HCT116 (cell line): Measurements from ENCODE around the gene PLA2G2F. TPM values are rescaled to one million over a fixed set of nuclear protein-coding genes. Genes with fewer than 3 reads are reported as not detected.

ENCODE experiments used
- ATAC-seq: fragments of 200-7000 bp; cut with Tn5 transposase; 2 replicates; pipeline ENCODE4 v1.9.1; 2020; ENCODE audit warnings: mild to moderate bottlenecking, moderate library complexity
- BruUV-seq: library from RNA; stranded (reverse); fragments of 400-500 nt; replicated peaks from 2 replicates; lab custom pipeline; 2021; lab: Mats Ljungman, UMichigan
- CTCF ChIA-PET: fragments of 300-600 bp; sonication (Branson Sonifier 250); formaldehyde crosslinking; loops from one replicate; lab custom pipeline; 2021; ENCODE audit warnings: antibody characterized with exemption; lab: Charles Lee
- POLR2A ChIA-PET: fragments of 300-600, 350-600 bp; sonication (Branson Sonifier 250); formaldehyde crosslinking; loops from one replicate; lab custom pipeline; 2021; ENCODE audit warnings: antibody characterized with exemption; lab: Charles Lee
- RAD21 ChIA-PET, 2 experiments: fragments of 300-600 bp; sonication (Branson Sonifier 250); formaldehyde crosslinking; loops; one replicate each; lab custom pipeline; 2023; ENCODE audit warnings: low total read pairs in 2 of 2; ENCODE audit not compliant: uncharacterized antibody in 2 of 2, unreplicated experiment in 2 of 2, low non-redundant PET in 1 of 2; lab: Charles Lee
- DNase-seq: peaks from one replicate; pipeline ENCODE4 v3.0.0-alpha.2; 2010; ENCODE audit warnings: low read depth, low spot score
- H2AFZ ChIP-seq: fragments of 200-600 bp; shearing (Covaris generic), sonication (generic); 2 replicates; pipeline ENCODE4 v1.6.1; 2017; ENCODE audit warnings: low read depth, mixed run types, mixed read lengths, antibody characterized with exemption, low read length; ENCODE audit not compliant: poor library complexity, severe bottlenecking
- H3K27ac ChIP-seq: 2 replicates; pipeline ENCODE4 v1.5.1; 2012; ENCODE audit warnings: low read depth, low read length
- H3K27me3 ChIP-seq: fragments of 200-600 bp; sonication (generic); 2 replicates; pipeline ENCODE4 v1.6.1; 2016; ENCODE audit warnings: mixed run types, low read length, mixed read lengths; ENCODE audit not compliant: insufficient read depth
- H3K36me3 ChIP-seq, 2 experiments: fragments of 200-500 bp in 1 of 2; fragments of 200-600 bp in 1 of 2; sonication (Bioruptor generic) in 1 of 2; sonication (generic) in 1 of 2; 2 replicates each; pipeline versions ENCODE4 v1.5.1 to v1.6.1; 2014 to 2016; ENCODE audit warnings: low read length in 2 of 2, inconsistent platforms in 1 of 2, mixed read lengths in 1 of 2, mixed run types in 1 of 2; ENCODE audit not compliant: insufficient read depth in 2 of 2, control insufficient read depth in 1 of 2
- H3K4me1 ChIP-seq, 2 experiments: fragments of 200-600 bp in 1 of 2; sonication (generic) in 1 of 2; 2 replicates each; pipeline versions ENCODE4 v1.5.1 to v1.6.1; 2012 to 2017; ENCODE audit warnings: low read length in 2 of 2, inconsistent platforms in 1 of 2, mild to moderate bottlenecking in 1 of 2, mixed read lengths in 1 of 2, mixed run types in 1 of 2, moderate library complexity in 1 of 2; ENCODE audit not compliant: insufficient read depth in 2 of 2, control insufficient read depth in 1 of 2
- H3K4me2 ChIP-seq: fragments of 200-600 bp; sonication (generic); 2 replicates; pipeline ENCODE4 v1.6.1; 2017; ENCODE audit warnings: mixed run types, low read length, mixed read lengths
- H3K4me3 ChIP-seq, 2 experiments: fragments of 200-600 bp in 1 of 2; sonication (generic) in 1 of 2; replicated peaks in 1 of 2; 2 replicates each; pipeline ENCODE4 v1.5.1; 2011 to 2016; ENCODE audit warnings: low read length in 2 of 2, control low read depth in 1 of 2, low read depth in 1 of 2, mild to moderate bottlenecking in 1 of 2, mixed read lengths in 1 of 2, mixed run types in 1 of 2
- H3K79me2 ChIP-seq: fragments of 200-600 bp; sonication (generic); 2 replicates; pipeline ENCODE4 v1.6.1; 2017; ENCODE audit warnings: mild to moderate bottlenecking, mixed run types, low read length, moderate library complexity, mixed read lengths; ENCODE audit not compliant: insufficient read depth
- H3K9ac ChIP-seq: fragments of 200-600 bp; sonication (generic); 2 replicates; pipeline ENCODE4 v1.6.1; 2016; ENCODE audit warnings: low read length, mixed read lengths
- H3K9me2 ChIP-seq: fragments of 200-600 bp; sonication (generic), shearing (Covaris generic); 2 replicates; pipeline ENCODE4 v1.6.1; 2017; ENCODE audit warnings: mixed run types, mild to moderate bottlenecking, moderate library complexity; ENCODE audit not compliant: insufficient read depth
- H3K9me3 ChIP-seq, 2 experiments: fragments of 200-500 bp in 1 of 2; fragments of 200-600 bp in 1 of 2; sonication (Bioruptor generic) in 1 of 2; sonication (generic) in 1 of 2; 2 replicates each; pipeline ENCODE4 v1.6.1; 2014 to 2017; ENCODE audit warnings: low read length in 2 of 2, mixed read lengths in 2 of 2, inconsistent platforms in 1 of 2, low read depth in 1 of 2, mild to moderate bottlenecking in 1 of 2, mixed run types in 1 of 2, moderate library complexity in 1 of 2; ENCODE audit not compliant: control insufficient read depth in 1 of 2, insufficient read depth in 1 of 2
- H4K20me1 ChIP-seq: fragments of 200-600 bp; sonication (generic), shearing (Covaris generic); 2 replicates; pipeline ENCODE4 v1.6.1; 2017; ENCODE audit warnings: mixed run types, mild to moderate bottlenecking, moderate library complexity; ENCODE audit not compliant: insufficient read depth
- CBX3 ChIP-seq: IDR thresholded peaks from 2 replicates; pipeline ENCODE4 v1.6.1; 2012; ENCODE audit warnings: low read depth
- CEBPB ChIP-seq: IDR thresholded peaks from 2 replicates; pipeline ENCODE4 v1.6.1; 2012; ENCODE audit warnings: low read depth
- EGR1 ChIP-seq: IDR thresholded peaks from 2 replicates; pipeline ENCODE4 v1.6.1; 2012; ENCODE audit warnings: low read depth
- ELF1 ChIP-seq: IDR thresholded peaks from 2 replicates; pipeline ENCODE4 v1.6.1; 2012; ENCODE audit warnings: low read depth, borderline replicate concordance
- EZH2 ChIP-seq: fragments of 200-600 bp; sonication (generic); IDR thresholded peaks from 2 replicates; pipeline ENCODE4 v1.6.1; 2017; ENCODE audit warnings: antibody characterized with exemption, mixed run types
- EZH2phosphoT487 ChIP-seq: fragments of 200-600 bp; IDR thresholded peaks from 2 replicates; pipeline ENCODE4 v1.6.1; 2018; ENCODE audit warnings: antibody characterized with exemption, borderline replicate concordance
- JUND ChIP-seq: IDR thresholded peaks from 2 replicates; pipeline ENCODE4 v1.6.1; 2012
- POLR2A ChIP-seq: IDR thresholded peaks from 2 replicates; pipeline ENCODE4 v1.7.0; 2011; ENCODE audit warnings: borderline replicate concordance; ENCODE audit not compliant: insufficient read depth, insufficient read length; ENCODE audit errors: extremely low read depth
- POLR2AphosphoS5 ChIP-seq: IDR thresholded peaks from 2 replicates; pipeline ENCODE4 v1.6.1; 2011; ENCODE audit warnings: mild to moderate bottlenecking, low read depth, low read length, moderate library complexity
- RAD21 ChIP-seq: IDR thresholded peaks from 2 replicates; pipeline ENCODE4 v1.6.1; 2012; ENCODE audit warnings: low read depth, mild to moderate bottlenecking
- SIN3A ChIP-seq: IDR thresholded peaks from 2 replicates; pipeline ENCODE4 v1.6.1; 2012; ENCODE audit warnings: low read depth
- SP1 ChIP-seq: IDR thresholded peaks from 2 replicates; pipeline ENCODE4 v1.6.1; 2012; ENCODE audit warnings: low read depth
- YY1 ChIP-seq: IDR thresholded peaks from 2 replicates; pipeline ENCODE4 v1.6.1; 2011; ENCODE audit warnings: low read length, low read depth, moderate library complexity, mild to moderate bottlenecking; ENCODE audit not compliant: insufficient replicate concordance; ENCODE audit errors: extremely low read depth
- ZFX ChIP-seq: fragments of 450-650 bp; IDR thresholded peaks from 2 replicates; pipeline ENCODE4 v1.6.1; 2017
- ZNF274 ChIP-seq: fragments of 200-500 bp; sonication (Bioruptor generic); IDR thresholded peaks from 2 replicates; pipeline ENCODE4 v1.6.1; 2014; ENCODE audit warnings: mild to moderate bottlenecking, low read depth, low read length, inconsistent platforms
- intact Hi-C: fragments of 100-400 bp; cut with micrococcal nuclease; formaldehyde crosslinking; loops from 2 replicates; pipeline ENCODE4 v1.10.0; 2022
- total RNA-seq: library from RNA; stranded (reverse); gene quantifications from one replicate; pipeline ENCODE4 v1.2.1, GENCODE V29; 2021; ENCODE audit not compliant: unreplicated experiment
- TF ChIP-seq, protein P1 (sequence below): IDR thresholded peaks from 2 replicates; pipeline ENCODE4 v1.6.1; 2012; ENCODE audit warnings: low read depth
- TF ChIP-seq, protein P2 (sequence below): IDR thresholded peaks from 2 replicates; pipeline ENCODE4 v1.6.1; 2012
- TF ChIP-seq, protein P3 (sequence below), 3 experiments: fragments of 200-600 bp in 1 of 3; sonication (generic) in 1 of 3; IDR thresholded peaks in 2 of 3; conservative IDR thresholded peaks in 1 of 3; 2 replicates each; pipeline ENCODE4 v1.5.1; 2012 to 2017; ENCODE audit warnings: low read depth in 2 of 3, low read length in 2 of 3, antibody characterized with exemption in 1 of 3, borderline replicate concordance in 1 of 3, control low read depth in 1 of 3, mild to moderate bottlenecking in 1 of 3, mixed read lengths in 1 of 3, mixed run types in 1 of 3, moderate library complexity in 1 of 3; ENCODE audit not compliant: insufficient read depth in 1 of 3
- TF ChIP-seq, protein P4 (sequence below): IDR thresholded peaks from 2 replicates; pipeline ENCODE4 v1.6.1; 2011; ENCODE audit warnings: mild to moderate bottlenecking, low read length, moderate library complexity; ENCODE audit not compliant: insufficient replicate concordance; ENCODE audit errors: extremely low read depth
- TF ChIP-seq, protein P5 (sequence below): IDR thresholded peaks from 2 replicates; pipeline ENCODE4 v1.6.1; 2012

The PLA2G2F gene
- total RNA-seq, 1 experiment from 2014 or later: 0.12 TPM

DNA sequence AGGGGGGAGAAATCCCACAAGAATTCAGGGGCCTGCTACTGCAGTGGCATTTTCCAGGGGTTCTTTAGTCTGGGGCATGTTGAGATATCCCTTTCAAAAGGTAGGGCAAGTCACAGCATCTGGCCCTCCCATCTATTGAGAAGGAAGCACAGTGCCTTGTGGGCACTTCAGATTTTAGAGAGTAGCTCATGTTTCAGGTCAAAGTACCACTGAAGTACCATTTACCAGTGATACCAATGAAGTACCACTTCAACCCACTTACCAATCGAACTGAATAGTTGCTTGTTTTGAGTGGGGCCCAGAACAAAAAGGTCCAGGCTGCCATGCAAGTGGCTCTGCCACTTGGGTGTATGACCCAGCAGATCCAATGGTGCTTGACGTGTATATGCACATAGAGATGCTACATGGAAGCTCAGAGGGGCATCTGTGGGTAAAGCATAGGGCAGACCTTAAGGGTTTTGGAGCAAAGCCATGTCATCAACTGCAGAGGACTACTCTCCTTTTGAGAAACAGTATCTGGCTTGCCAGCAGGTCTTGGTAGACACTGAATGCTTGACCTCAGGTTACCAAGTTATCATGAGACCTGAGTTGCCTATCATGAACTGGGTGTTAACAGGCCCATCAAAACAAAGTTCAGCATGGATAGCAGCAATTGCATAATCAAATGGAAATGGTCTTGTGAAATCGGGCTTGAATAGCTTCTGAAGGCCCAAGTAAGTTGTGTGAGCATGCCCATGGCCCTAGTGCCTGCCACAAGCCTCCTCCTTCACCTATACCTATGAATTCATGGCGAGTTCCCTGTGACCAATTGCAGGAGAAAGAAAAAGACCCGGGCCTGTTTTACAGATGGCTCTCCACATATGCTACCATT lies 43.3 kb upstream of the PLA2G2F start:
- Histone ChIP-seq H3K4me1 (no peaks in the 10 kb centered on the region), H4K20me1 (no peaks in the 10 kb centered on the region), H3K4me2 (no peak overlapping the region), H3K36me3 (no peaks in the 10 kb centered on the region), H3K9me2 (no peaks in the 10 kb centered on the region), H2AFZ (no peak overlapping the region), H3K9me3 (no peaks in the 10 kb centered on the region), H3K27ac (no peak overlapping the region), H3K4me3 (no peak overlapping the region), H3K9ac (no peak overlapping the region), H3K79me2 (no peaks in the 10 kb centered on the region), H3K27me3 (peaks cover 10% of the 10 kb centered on the region; the same call in 1 of the 2 replicates)
- no TSS peak for BruUV-seq
- intact Hi-C loops: no loop called here
- ChIA-PET POLR2A (no interaction called here), RAD21 (no interaction called here), CTCF (no interaction called here)
- ATAC-seq: no peak
- no peak for DNase-seq
- TF ChIP-seq CEBPB: no peak
- no peak for TF ChIP-seq POLR2A
- TF ChIP-seq SIN3A: no peak
- TF ChIP-seq RAD21: no peak
- TF ChIP-seq YY1: no peak
- TF ChIP-seq ELF1: no peak
- no peak for TF ChIP-seq ZNF274
- TF ChIP-seq ZFX: no peak
- TF ChIP-seq, protein P1, sequence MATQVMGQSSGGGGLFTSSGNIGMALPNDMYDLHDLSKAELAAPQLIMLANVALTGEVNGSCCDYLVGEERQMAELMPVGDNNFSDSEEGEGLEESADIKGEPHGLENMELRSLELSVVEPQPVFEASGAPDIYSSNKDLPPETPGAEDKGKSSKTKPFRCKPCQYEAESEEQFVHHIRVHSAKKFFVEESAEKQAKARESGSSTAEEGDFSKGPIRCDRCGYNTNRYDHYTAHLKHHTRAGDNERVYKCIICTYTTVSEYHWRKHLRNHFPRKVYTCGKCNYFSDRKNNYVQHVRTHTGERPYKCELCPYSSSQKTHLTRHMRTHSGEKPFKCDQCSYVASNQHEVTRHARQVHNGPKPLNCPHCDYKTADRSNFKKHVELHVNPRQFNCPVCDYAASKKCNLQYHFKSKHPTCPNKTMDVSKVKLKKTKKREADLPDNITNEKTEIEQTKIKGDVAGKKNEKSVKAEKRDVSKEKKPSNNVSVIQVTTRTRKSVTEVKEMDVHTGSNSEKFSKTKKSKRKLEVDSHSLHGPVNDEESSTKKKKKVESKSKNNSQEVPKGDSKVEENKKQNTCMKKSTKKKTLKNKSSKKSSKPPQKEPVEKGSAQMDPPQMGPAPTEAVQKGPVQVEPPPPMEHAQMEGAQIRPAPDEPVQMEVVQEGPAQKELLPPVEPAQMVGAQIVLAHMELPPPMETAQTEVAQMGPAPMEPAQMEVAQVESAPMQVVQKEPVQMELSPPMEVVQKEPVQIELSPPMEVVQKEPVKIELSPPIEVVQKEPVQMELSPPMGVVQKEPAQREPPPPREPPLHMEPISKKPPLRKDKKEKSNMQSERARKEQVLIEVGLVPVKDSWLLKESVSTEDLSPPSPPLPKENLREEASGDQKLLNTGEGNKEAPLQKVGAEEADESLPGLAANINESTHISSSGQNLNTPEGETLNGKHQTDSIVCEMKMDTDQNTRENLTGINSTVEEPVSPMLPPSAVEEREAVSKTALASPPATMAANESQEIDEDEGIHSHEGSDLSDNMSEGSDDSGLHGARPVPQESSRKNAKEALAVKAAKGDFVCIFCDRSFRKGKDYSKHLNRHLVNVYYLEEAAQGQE: no peak
- TF ChIP-seq, protein P2, sequence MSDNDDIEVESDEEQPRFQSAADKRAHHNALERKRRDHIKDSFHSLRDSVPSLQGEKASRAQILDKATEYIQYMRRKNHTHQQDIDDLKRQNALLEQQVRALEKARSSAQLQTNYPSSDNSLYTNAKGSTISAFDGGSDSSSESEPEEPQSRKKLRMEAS: no peak
- no peak for TF ChIP-seq SP1
- no peak for TF ChIP-seq JUND
- TF ChIP-seq, protein P3, sequence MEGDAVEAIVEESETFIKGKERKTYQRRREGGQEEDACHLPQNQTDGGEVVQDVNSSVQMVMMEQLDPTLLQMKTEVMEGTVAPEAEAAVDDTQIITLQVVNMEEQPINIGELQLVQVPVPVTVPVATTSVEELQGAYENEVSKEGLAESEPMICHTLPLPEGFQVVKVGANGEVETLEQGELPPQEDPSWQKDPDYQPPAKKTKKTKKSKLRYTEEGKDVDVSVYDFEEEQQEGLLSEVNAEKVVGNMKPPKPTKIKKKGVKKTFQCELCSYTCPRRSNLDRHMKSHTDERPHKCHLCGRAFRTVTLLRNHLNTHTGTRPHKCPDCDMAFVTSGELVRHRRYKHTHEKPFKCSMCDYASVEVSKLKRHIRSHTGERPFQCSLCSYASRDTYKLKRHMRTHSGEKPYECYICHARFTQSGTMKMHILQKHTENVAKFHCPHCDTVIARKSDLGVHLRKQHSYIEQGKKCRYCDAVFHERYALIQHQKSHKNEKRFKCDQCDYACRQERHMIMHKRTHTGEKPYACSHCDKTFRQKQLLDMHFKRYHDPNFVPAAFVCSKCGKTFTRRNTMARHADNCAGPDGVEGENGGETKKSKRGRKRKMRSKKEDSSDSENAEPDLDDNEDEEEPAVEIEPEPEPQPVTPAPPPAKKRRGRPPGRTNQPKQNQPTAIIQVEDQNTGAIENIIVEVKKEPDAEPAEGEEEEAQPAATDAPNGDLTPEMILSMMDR (IDR thresholded peaks at IDR 0.05 in 2 of 3, conservative IDR thresholded peaks at IDR 0.05 in 1 of 3; ENCODE audit: borderline replicate concordance in 1 of 3, insufficient read depth in 1 of 3, low read depth in 2 of 3, low read length in 2 of 3): no peak
- TF ChIP-seq POLR2AphosphoS5: no peak
- TF ChIP-seq EGR1: no peak
- TF ChIP-seq, protein P4, sequence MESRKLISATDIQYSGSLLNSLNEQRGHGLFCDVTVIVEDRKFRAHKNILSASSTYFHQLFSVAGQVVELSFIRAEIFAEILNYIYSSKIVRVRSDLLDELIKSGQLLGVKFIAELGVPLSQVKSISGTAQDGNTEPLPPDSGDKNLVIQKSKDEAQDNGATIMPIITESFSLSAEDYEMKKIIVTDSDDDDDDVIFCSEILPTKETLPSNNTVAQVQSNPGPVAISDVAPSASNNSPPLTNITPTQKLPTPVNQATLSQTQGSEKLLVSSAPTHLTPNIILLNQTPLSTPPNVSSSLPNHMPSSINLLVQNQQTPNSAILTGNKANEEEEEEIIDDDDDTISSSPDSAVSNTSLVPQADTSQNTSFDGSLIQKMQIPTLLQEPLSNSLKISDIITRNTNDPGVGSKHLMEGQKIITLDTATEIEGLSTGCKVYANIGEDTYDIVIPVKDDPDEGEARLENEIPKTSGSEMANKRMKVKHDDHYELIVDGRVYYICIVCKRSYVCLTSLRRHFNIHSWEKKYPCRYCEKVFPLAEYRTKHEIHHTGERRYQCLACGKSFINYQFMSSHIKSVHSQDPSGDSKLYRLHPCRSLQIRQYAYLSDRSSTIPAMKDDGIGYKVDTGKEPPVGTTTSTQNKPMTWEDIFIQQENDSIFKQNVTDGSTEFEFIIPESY: no peak
- no peak for TF ChIP-seq EZH2
- no peak for TF ChIP-seq CBX3
- TF ChIP-seq, protein P5, sequence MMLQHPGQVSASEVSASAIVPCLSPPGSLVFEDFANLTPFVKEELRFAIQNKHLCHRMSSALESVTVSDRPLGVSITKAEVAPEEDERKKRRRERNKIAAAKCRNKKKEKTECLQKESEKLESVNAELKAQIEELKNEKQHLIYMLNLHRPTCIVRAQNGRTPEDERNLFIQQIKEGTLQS: no peak
- TF ChIP-seq EZH2phosphoT487: no peak
